HCT116 (cell line): ENCODE measurements around the gene TMEM184B. TPM values are rescaled to one million over a fixed set of nuclear protein-coding genes. Genes with fewer than 3 reads are reported as not detected.

Experiments
- ATAC-seq: fragments of 200-7000 bp; cut with Tn5 transposase; 2 replicates; pipeline ENCODE4 v1.9.1; 2020; ENCODE audit warnings: mild to moderate bottlenecking, moderate library complexity
- BruUV-seq: library from RNA; stranded (reverse); fragments of 400-500 nt; replicated peaks from 2 replicates; lab custom pipeline; 2021; lab: Mats Ljungman, UMichigan
- CTCF ChIA-PET: fragments of 300-600 bp; sonication (Branson Sonifier 250); formaldehyde crosslinking; loops from one replicate; lab custom pipeline; 2021; ENCODE audit warnings: antibody characterized with exemption; lab: Charles Lee
- POLR2A ChIA-PET: fragments of 300-600, 350-600 bp; sonication (Branson Sonifier 250); formaldehyde crosslinking; loops from one replicate; lab custom pipeline; 2021; ENCODE audit warnings: antibody characterized with exemption; lab: Charles Lee
- RAD21 ChIA-PET, 2 experiments: fragments of 300-600 bp; sonication (Branson Sonifier 250); formaldehyde crosslinking; loops; one replicate each; lab custom pipeline; 2023; ENCODE audit warnings: low total read pairs in 2 of 2; ENCODE audit not compliant: uncharacterized antibody in 2 of 2, unreplicated experiment in 2 of 2, low non-redundant PET in 1 of 2; lab: Charles Lee
- DNase-seq: peaks from one replicate; pipeline ENCODE4 v3.0.0-alpha.2; 2010; ENCODE audit warnings: low read depth, low spot score
- H2AFZ ChIP-seq: fragments of 200-600 bp; shearing (Covaris generic), sonication (generic); 2 replicates; pipeline ENCODE4 v1.6.1; 2017; ENCODE audit warnings: low read depth, mixed run types, mixed read lengths, antibody characterized with exemption, low read length; ENCODE audit not compliant: poor library complexity, severe bottlenecking
- H3K27ac ChIP-seq: 2 replicates; pipeline ENCODE4 v1.5.1; 2012; ENCODE audit warnings: low read depth, low read length
- H3K27me3 ChIP-seq: fragments of 200-600 bp; sonication (generic); 2 replicates; pipeline ENCODE4 v1.6.1; 2016; ENCODE audit warnings: mixed run types, low read length, mixed read lengths; ENCODE audit not compliant: insufficient read depth
- H3K36me3 ChIP-seq, 2 experiments: fragments of 200-500 bp in 1 of 2; fragments of 200-600 bp in 1 of 2; sonication (Bioruptor generic) in 1 of 2; sonication (generic) in 1 of 2; 2 replicates each; pipeline versions ENCODE4 v1.5.1 to v1.6.1; 2014 to 2016; ENCODE audit warnings: low read length in 2 of 2, inconsistent platforms in 1 of 2, mixed read lengths in 1 of 2, mixed run types in 1 of 2; ENCODE audit not compliant: insufficient read depth in 2 of 2, control insufficient read depth in 1 of 2
- H3K4me1 ChIP-seq, 2 experiments: fragments of 200-600 bp in 1 of 2; sonication (generic) in 1 of 2; 2 replicates each; pipeline versions ENCODE4 v1.5.1 to v1.6.1; 2012 to 2017; ENCODE audit warnings: low read length in 2 of 2, inconsistent platforms in 1 of 2, mild to moderate bottlenecking in 1 of 2, mixed read lengths in 1 of 2, mixed run types in 1 of 2, moderate library complexity in 1 of 2; ENCODE audit not compliant: insufficient read depth in 2 of 2, control insufficient read depth in 1 of 2
- H3K4me2 ChIP-seq: fragments of 200-600 bp; sonication (generic); 2 replicates; pipeline ENCODE4 v1.6.1; 2017; ENCODE audit warnings: mixed run types, low read length, mixed read lengths
- H3K4me3 ChIP-seq, 2 experiments: fragments of 200-600 bp in 1 of 2; sonication (generic) in 1 of 2; replicated peaks in 1 of 2; 2 replicates each; pipeline ENCODE4 v1.5.1; 2011 to 2016; ENCODE audit warnings: low read length in 2 of 2, control low read depth in 1 of 2, low read depth in 1 of 2, mild to moderate bottlenecking in 1 of 2, mixed read lengths in 1 of 2, mixed run types in 1 of 2
- H3K79me2 ChIP-seq: fragments of 200-600 bp; sonication (generic); 2 replicates; pipeline ENCODE4 v1.6.1; 2017; ENCODE audit warnings: mild to moderate bottlenecking, mixed run types, low read length, moderate library complexity, mixed read lengths; ENCODE audit not compliant: insufficient read depth
- H3K9ac ChIP-seq: fragments of 200-600 bp; sonication (generic); 2 replicates; pipeline ENCODE4 v1.6.1; 2016; ENCODE audit warnings: low read length, mixed read lengths
- H3K9me2 ChIP-seq: fragments of 200-600 bp; sonication (generic), shearing (Covaris generic); 2 replicates; pipeline ENCODE4 v1.6.1; 2017; ENCODE audit warnings: mixed run types, mild to moderate bottlenecking, moderate library complexity; ENCODE audit not compliant: insufficient read depth
- H3K9me3 ChIP-seq, 2 experiments: fragments of 200-500 bp in 1 of 2; fragments of 200-600 bp in 1 of 2; sonication (Bioruptor generic) in 1 of 2; sonication (generic) in 1 of 2; 2 replicates each; pipeline ENCODE4 v1.6.1; 2014 to 2017; ENCODE audit warnings: low read length in 2 of 2, mixed read lengths in 2 of 2, inconsistent platforms in 1 of 2, low read depth in 1 of 2, mild to moderate bottlenecking in 1 of 2, mixed run types in 1 of 2, moderate library complexity in 1 of 2; ENCODE audit not compliant: control insufficient read depth in 1 of 2, insufficient read depth in 1 of 2
- H4K20me1 ChIP-seq: fragments of 200-600 bp; sonication (generic), shearing (Covaris generic); 2 replicates; pipeline ENCODE4 v1.6.1; 2017; ENCODE audit warnings: mixed run types, mild to moderate bottlenecking, moderate library complexity; ENCODE audit not compliant: insufficient read depth
- CBX3 ChIP-seq: IDR thresholded peaks from 2 replicates; pipeline ENCODE4 v1.6.1; 2012; ENCODE audit warnings: low read depth
- EGR1 ChIP-seq: IDR thresholded peaks from 2 replicates; pipeline ENCODE4 v1.6.1; 2012; ENCODE audit warnings: low read depth
- JUND ChIP-seq: IDR thresholded peaks from 2 replicates; pipeline ENCODE4 v1.6.1; 2012
- TCF7L2 ChIP-seq: IDR thresholded peaks from 2 replicates; pipeline ENCODE4 v1.7.0; 2011; ENCODE audit warnings: borderline replicate concordance, inconsistent platforms; ENCODE audit not compliant: insufficient read depth, insufficient read length; ENCODE audit errors: extremely low read depth
- YY1 ChIP-seq: IDR thresholded peaks from 2 replicates; pipeline ENCODE4 v1.6.1; 2011; ENCODE audit warnings: low read length, low read depth, moderate library complexity, mild to moderate bottlenecking; ENCODE audit not compliant: insufficient replicate concordance; ENCODE audit errors: extremely low read depth
- ZFX ChIP-seq: fragments of 450-650 bp; IDR thresholded peaks from 2 replicates; pipeline ENCODE4 v1.6.1; 2017
- intact Hi-C: fragments of 100-400 bp; cut with micrococcal nuclease; formaldehyde crosslinking; loops from 2 replicates; pipeline ENCODE4 v1.10.0; 2022
- total RNA-seq: library from RNA; stranded (reverse); gene quantifications from one replicate; pipeline ENCODE4 v1.2.1, GENCODE V29; 2021; ENCODE audit not compliant: unreplicated experiment
- TF ChIP-seq, protein P1 (sequence below): IDR thresholded peaks from 2 replicates; pipeline ENCODE4 v1.6.1; 2012
- TF ChIP-seq, protein P2 (sequence below): IDR thresholded peaks from 2 replicates; pipeline ENCODE4 v1.6.1; 2012; ENCODE audit warnings: low read depth
- TF ChIP-seq, protein P3 (sequence below): IDR thresholded peaks from 2 replicates; pipeline ENCODE4 v1.6.1; 2011; ENCODE audit warnings: mild to moderate bottlenecking, low read length, moderate library complexity; ENCODE audit not compliant: insufficient replicate concordance; ENCODE audit errors: extremely low read depth

Gene TMEM184B
- total RNA-seq, 1 experiment from 2014 or later = 66.0 TPM

GRCh38 chr22:38172832-38173640 is 99.8 kb downstream of the TMEM184B start:
- no peaks in the 10 kb centered on the region for H3K27me3 ChIP-seq
- no peaks in the 10 kb centered on the region for H3K36me3 ChIP-seq
- no peak overlapping the region for H3K4me3 ChIP-seq
- peaks cover 19 to 26% of the 10 kb centered on the region in 2 experiments for H3K4me1 ChIP-seq
- H3K79me2 ChIP-seq = no peaks in the 10 kb centered on the region
- no TSS peak for BruUV-seq
- no peak overlapping the region for H3K9ac ChIP-seq
- H3K4me2 ChIP-seq = no peak overlapping the region
- H4K20me1 ChIP-seq = no peaks in the 10 kb centered on the region
- ChIA-PET RAD21 (no interaction called here), CTCF (no interaction called here), POLR2A (no interaction called here)
- DNase-seq (no peak), ATAC-seq (no peak)
- no peaks in the 10 kb centered on the region for H3K9me3 ChIP-seq
- no peaks in the 10 kb centered on the region for H3K9me2 ChIP-seq
- TF ChIP-seq, protein P1, sequence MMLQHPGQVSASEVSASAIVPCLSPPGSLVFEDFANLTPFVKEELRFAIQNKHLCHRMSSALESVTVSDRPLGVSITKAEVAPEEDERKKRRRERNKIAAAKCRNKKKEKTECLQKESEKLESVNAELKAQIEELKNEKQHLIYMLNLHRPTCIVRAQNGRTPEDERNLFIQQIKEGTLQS = no peak
- TF ChIP-seq JUND (no peak), ZFX (no peak), CBX3 (no peak), YY1 (no peak), TCF7L2 (no peak), EGR1 (no peak)
- TF ChIP-seq, protein P2, sequence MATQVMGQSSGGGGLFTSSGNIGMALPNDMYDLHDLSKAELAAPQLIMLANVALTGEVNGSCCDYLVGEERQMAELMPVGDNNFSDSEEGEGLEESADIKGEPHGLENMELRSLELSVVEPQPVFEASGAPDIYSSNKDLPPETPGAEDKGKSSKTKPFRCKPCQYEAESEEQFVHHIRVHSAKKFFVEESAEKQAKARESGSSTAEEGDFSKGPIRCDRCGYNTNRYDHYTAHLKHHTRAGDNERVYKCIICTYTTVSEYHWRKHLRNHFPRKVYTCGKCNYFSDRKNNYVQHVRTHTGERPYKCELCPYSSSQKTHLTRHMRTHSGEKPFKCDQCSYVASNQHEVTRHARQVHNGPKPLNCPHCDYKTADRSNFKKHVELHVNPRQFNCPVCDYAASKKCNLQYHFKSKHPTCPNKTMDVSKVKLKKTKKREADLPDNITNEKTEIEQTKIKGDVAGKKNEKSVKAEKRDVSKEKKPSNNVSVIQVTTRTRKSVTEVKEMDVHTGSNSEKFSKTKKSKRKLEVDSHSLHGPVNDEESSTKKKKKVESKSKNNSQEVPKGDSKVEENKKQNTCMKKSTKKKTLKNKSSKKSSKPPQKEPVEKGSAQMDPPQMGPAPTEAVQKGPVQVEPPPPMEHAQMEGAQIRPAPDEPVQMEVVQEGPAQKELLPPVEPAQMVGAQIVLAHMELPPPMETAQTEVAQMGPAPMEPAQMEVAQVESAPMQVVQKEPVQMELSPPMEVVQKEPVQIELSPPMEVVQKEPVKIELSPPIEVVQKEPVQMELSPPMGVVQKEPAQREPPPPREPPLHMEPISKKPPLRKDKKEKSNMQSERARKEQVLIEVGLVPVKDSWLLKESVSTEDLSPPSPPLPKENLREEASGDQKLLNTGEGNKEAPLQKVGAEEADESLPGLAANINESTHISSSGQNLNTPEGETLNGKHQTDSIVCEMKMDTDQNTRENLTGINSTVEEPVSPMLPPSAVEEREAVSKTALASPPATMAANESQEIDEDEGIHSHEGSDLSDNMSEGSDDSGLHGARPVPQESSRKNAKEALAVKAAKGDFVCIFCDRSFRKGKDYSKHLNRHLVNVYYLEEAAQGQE = no peak
- TF ChIP-seq, protein P3, sequence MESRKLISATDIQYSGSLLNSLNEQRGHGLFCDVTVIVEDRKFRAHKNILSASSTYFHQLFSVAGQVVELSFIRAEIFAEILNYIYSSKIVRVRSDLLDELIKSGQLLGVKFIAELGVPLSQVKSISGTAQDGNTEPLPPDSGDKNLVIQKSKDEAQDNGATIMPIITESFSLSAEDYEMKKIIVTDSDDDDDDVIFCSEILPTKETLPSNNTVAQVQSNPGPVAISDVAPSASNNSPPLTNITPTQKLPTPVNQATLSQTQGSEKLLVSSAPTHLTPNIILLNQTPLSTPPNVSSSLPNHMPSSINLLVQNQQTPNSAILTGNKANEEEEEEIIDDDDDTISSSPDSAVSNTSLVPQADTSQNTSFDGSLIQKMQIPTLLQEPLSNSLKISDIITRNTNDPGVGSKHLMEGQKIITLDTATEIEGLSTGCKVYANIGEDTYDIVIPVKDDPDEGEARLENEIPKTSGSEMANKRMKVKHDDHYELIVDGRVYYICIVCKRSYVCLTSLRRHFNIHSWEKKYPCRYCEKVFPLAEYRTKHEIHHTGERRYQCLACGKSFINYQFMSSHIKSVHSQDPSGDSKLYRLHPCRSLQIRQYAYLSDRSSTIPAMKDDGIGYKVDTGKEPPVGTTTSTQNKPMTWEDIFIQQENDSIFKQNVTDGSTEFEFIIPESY = no peak
- no peak overlapping the region for H2AFZ ChIP-seq
- intact Hi-C loops = no loop called here
- H3K27ac ChIP-seq = no peak overlapping the region
